LNCaP clone FGC (cell line): ENCODE results near the gene SERGEF.

ENCODE experiments used
- DNase-seq: peaks from one replicate; pipeline ENCODE4 v3.0.0-alpha.2; 2011; ENCODE audit warnings: low read depth
- H3K4me3 ChIP-seq: 2 replicates; pipeline ENCODE4 v1.5.1; 2011; ENCODE audit warnings: mild to moderate bottlenecking, low read depth, low read length, control low read depth
- CTCF ChIP-seq: IDR thresholded peaks from 2 replicates; pipeline ENCODE4 v1.5.1; 2012; ENCODE audit warnings: mild to moderate bottlenecking; ENCODE audit not compliant: control insufficient read depth, insufficient read depth; ENCODE audit errors: extremely low read depth

The SERGEF gene

GRCh38 chr11:17828311-17828751 lies 184.5 kb downstream of the SERGEF start:
- no peak for TF ChIP-seq CTCF
- no peak for DNase-seq
- H3K4me3 ChIP-seq: no peak overlapping the region

GRCh38 chr11:17827006-17827405 lies 185.8 kb downstream of the SERGEF start:
- TF ChIP-seq CTCF: peak; percentile 45

GRCh38 chr11:17822401-17822781 lies 190.5 kb downstream of the SERGEF start:
- H3K4me3 ChIP-seq: no peak overlapping the region
- no peak for TF ChIP-seq CTCF
- DNase-seq: no peak

More at GRCh38 chr11:17827006-17827405, 185.8 kb downstream of the SERGEF start:
- no peak for DNase-seq
- no peak overlapping the region for H3K4me3 ChIP-seq

- TF ChIP-seq CTCF: no peak
- no peak for DNase-seq
- H3K4me3 ChIP-seq: no peak overlapping the region
Measured at GRCh38 chr11:17821648-17822400, 191.0 kb downstream of the SERGEF start.

- no peak for TF ChIP-seq CTCF
- DNase-seq: no peak
- no peak overlapping the region for H3K4me3 ChIP-seq
Measured at GRCh38 chr11:17816232-17816931, 196.5 kb downstream of the SERGEF start.

- TF ChIP-seq CTCF: no peak
- no peak for DNase-seq
- H3K4me3 ChIP-seq: no peak overlapping the region
Measured at GRCh38 chr11:17814546-17814945, 198.3 kb downstream of the SERGEF start.
